COLO829 (cell line): ENCODE measurements around the gene PBXIP1.

Experiments used
- DNase-seq: peaks from one replicate; pipeline ENCODE4 v3.0.0; 2012; ENCODE audit warnings: low spot score

PBXIP1 gene

GRCh38 chr1:154955718-154956543, at the start of gene PBXIP1:
PBXIP1 (minus strand) TSS chr1:154956099; CDS start chr1:154953721, 2,378 bp downstream.
- peak; percentile 98 for DNase-seq

- DNase-seq: no peak
Observed at GRCh38 chr1:155005076-155006011, 49.4 kb upstream of the PBXIP1 start.

- no peak for DNase-seq
Observed at GRCh38 chr1:155004352-155005075, 48.6 kb upstream of the PBXIP1 start.

GRCh38 chr1:155003766-155004351, 48.0 kb upstream of the PBXIP1 start:
- no peak for DNase-seq

- DNase-seq: no peak
Observed at GRCh38 chr1:155003227-155003765, 47.4 kb upstream of the PBXIP1 start.

GRCh38 chr1:155002464-155003226, 46.7 kb upstream of the PBXIP1 start, which contains the start of gene ZBTB7B:
ZBTB7B (plus strand) TSS chr1:155002802; CDS start chr1:155014661, 11,859 bp downstream.
- peak; percentile 76 for DNase-seq

GRCh38 chr1:155001675-155002463, 46.0 kb upstream of the PBXIP1 start:
- peak; percentile 100 for DNase-seq

GRCh38 chr1:155001425-155001674, 45.5 kb upstream of the PBXIP1 start:
- DNase-seq: no peak

GRCh38 chr1:155000726-155001424, 45.0 kb upstream of the PBXIP1 start:
- DNase-seq: peak; percentile 92

GRCh38 chr1:155000411-155000725, 44.5 kb upstream of the PBXIP1 start:
- DNase-seq: no peak

GRCh38 chr1:154999571-155000410, 43.9 kb upstream of the PBXIP1 start:
- DNase-seq: no peak

GRCh38 chr1:154998818-154999570, 43.1 kb upstream of the PBXIP1 start:
- DNase-seq: peak; percentile 86

GRCh38 chr1:154998201-154998780, 42.4 kb upstream of the PBXIP1 start:
- no peak for DNase-seq

- no peak for DNase-seq
Observed at GRCh38 chr1:154996966-154997701, 41.2 kb upstream of the PBXIP1 start.

GRCh38 chr1:154995301-154995983, 39.5 kb upstream of the PBXIP1 start:
- peak; percentile 87 for DNase-seq

- DNase-seq: no peak
Observed at GRCh38 chr1:154994591-154994990, 38.7 kb upstream of the PBXIP1 start.
